Activated CD4-positive, alpha-beta T cell treated with anti-CD3 and anti-CD28 coated beads, Interleukin-2, amount 10 ng/mL, durations not matched to agents 24 days and 14 days (primary cell): Measurements from ENCODE around the gene JADE1. TPM values are rescaled to one million over a fixed set of nuclear protein-coding genes. Genes with fewer than 3 reads are reported as not detected.

Source experiments
- DNase-seq: peaks from one replicate; pipeline ENCODE4 v3.0.0; 2022
- H3K27ac Mint-ChIP-seq: one replicate; pipeline ENCODE4 v1.8.0; 2022; ENCODE audit warnings: mild to moderate bottlenecking, mixed read lengths
- H3K27me3 Mint-ChIP-seq: one replicate; pipeline ENCODE4 v1.8.0; 2022; ENCODE audit warnings: mixed read lengths
- H3K36me3 Mint-ChIP-seq: one replicate; pipeline ENCODE4 v1.8.0; 2022; ENCODE audit warnings: low read depth, mild to moderate bottlenecking, mixed read lengths
- H3K4me1 Mint-ChIP-seq: one replicate; pipeline ENCODE4 v1.8.0; 2021; ENCODE audit warnings: mixed read lengths
- H3K4me3 Mint-ChIP-seq: one replicate; pipeline ENCODE4 v1.8.0; 2022; ENCODE audit warnings: mild to moderate bottlenecking, moderate library complexity, mixed read lengths
- H3K9me3 Mint-ChIP-seq: one replicate; pipeline ENCODE4 v1.8.0; 2021; ENCODE audit warnings: mixed read lengths
- intact Hi-C: fragments of 100-400 bp; cut with micrococcal nuclease; formaldehyde crosslinking; loops from one replicate; pipeline ENCODE4 v1.15.1; 2023
- total RNA-seq: library from RNA; stranded (reverse); gene quantifications from 2 replicates; pipeline ENCODE4 v1.2.3, GENCODE V29; 2022

The JADE1 gene
- total RNA-seq, result 42.6 and 47.0 TPM in 2 replicates

- no peaks in the 10 kb centered on the region for H3K9me3 Mint-ChIP-seq
- peak within 1 kb of the TSS; percentile 94 for H3K4me3 Mint-ChIP-seq
- peaks cover 10% of the 10 kb centered on the region for H3K4me1 Mint-ChIP-seq
- intact Hi-C loops, result loop anchor here (1.0 to 5.0 kb wide), 7 partner anchors 237 to 1027 kb away; partner anchors contain the start of genes ABHD18, HSPA4L, MFSD8 and PLK4
- H3K27me3 Mint-ChIP-seq, result peaks cover 1% of the 10 kb centered on the region
- H3K27ac Mint-ChIP-seq, result peak within 1 kb of the TSS; percentile 99
- peaks cover 2% of the 10 kb centered on the region for H3K36me3 Mint-ChIP-seq
- DNase-seq, result peak; percentile 96
Observed at GRCh38 chr4:128809477-128810330, at the start of gene JADE1. Gene JADE1 (plus strand): TSS chr4:128809700. CDS start chr4:128831759, 22,059 bp downstream.

- Mint-ChIP-seq H3K9me3 (no peaks in the 10 kb centered on the region), H3K4me3 (no peak overlapping the region), H3K36me3 (no peaks in the 10 kb centered on the region), H3K27me3 (peaks cover 2% of the 10 kb centered on the region), H3K4me1 (peaks cover 2% of the 10 kb centered on the region), H3K27ac (no peak overlapping the region)
- intact Hi-C loops, result no loop called here
- no peak for DNase-seq
Observed at GRCh38 chr4:128766781-128767180, 42.7 kb upstream of the JADE1 start.

- Mint-ChIP-seq H3K27me3 (no peaks in the 10 kb centered on the region), H3K4me3 (no peak overlapping the region), H3K27ac (no peak overlapping the region), H3K36me3 (no peaks in the 10 kb centered on the region), H3K4me1 (peaks cover 2% of the 10 kb centered on the region), H3K9me3 (no peaks in the 10 kb centered on the region)
- no peak for DNase-seq
- intact Hi-C loops, result no loop called here
Observed at GRCh38 chr4:128768373-128768996, 41.0 kb upstream of the JADE1 start.

GRCh38 chr4:128769011-128769410, 40.5 kb upstream of the JADE1 start:
- no peak overlapping the region for H3K27ac Mint-ChIP-seq
- H3K4me3 Mint-ChIP-seq, result no peak overlapping the region
- no peak for DNase-seq
- no peaks in the 10 kb centered on the region for H3K36me3 Mint-ChIP-seq
- no peaks in the 10 kb centered on the region for H3K9me3 Mint-ChIP-seq
- H3K4me1 Mint-ChIP-seq, result peaks cover 2% of the 10 kb centered on the region
- intact Hi-C loops, result no loop called here
- H3K27me3 Mint-ChIP-seq, result no peaks in the 10 kb centered on the region

DNA sequence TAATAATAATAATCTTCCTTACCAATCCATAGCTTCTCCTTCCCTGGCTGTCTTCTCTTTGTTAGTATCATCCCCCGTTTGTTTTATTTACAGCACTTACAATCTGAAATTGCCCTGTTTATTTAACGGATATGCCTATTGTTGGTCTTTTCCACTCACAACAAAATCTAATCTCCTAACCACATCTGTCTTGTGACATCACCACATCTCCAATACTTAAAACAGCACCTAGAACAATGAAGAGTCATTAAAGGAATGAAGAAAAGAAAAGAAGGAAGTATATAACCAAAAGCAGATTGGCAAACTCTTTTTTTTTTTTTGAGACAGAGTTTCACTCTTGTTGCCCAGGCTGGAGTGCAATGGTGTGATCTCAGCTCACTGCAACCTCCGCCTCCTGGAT, 38.7 kb upstream of the JADE1 start:
- Mint-ChIP-seq H3K27ac (no peak overlapping the region), H3K4me3 (no peak overlapping the region), H3K36me3 (no peaks in the 10 kb centered on the region), H3K9me3 (no peaks in the 10 kb centered on the region), H3K27me3 (no peaks in the 10 kb centered on the region), H3K4me1 (peaks cover 2% of the 10 kb centered on the region)
- intact Hi-C loops, result no loop called here
- DNase-seq, result no peak

GRCh38 chr4:128775477-128775876, 34.0 kb upstream of the JADE1 start:
- H3K4me3 Mint-ChIP-seq, result no peak overlapping the region
- intact Hi-C loops, result no loop called here
- H3K4me1 Mint-ChIP-seq, result peaks cover 2% of the 10 kb centered on the region
- no peaks in the 10 kb centered on the region for H3K9me3 Mint-ChIP-seq
- no peaks in the 10 kb centered on the region for H3K27me3 Mint-ChIP-seq
- no peak overlapping the region for H3K27ac Mint-ChIP-seq
- no peaks in the 10 kb centered on the region for H3K36me3 Mint-ChIP-seq
- DNase-seq, result no peak

DNA sequence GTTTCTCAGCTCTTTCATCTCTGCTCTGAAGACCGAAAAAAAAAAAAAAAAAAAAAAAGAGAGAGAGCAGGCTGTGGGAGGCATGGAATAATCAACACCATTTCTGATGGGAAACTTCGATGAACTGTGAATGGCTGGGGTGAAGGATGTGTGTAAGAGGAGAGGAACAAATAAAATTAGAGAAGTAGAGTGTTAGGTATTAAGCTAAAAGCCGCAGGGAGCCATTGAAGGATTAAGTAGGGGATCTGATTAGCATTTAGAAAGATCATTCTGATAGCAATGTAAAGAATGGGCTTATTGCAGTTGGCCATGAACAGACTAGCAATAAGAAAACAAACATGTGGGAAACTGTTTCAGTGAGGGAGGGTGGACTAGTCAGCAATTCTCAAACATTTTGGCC, 33.6 kb upstream of the JADE1 start:
- no peaks in the 10 kb centered on the region for H3K9me3 Mint-ChIP-seq
- H3K4me3 Mint-ChIP-seq, result no peak overlapping the region
- H3K27me3 Mint-ChIP-seq, result no peaks in the 10 kb centered on the region
- intact Hi-C loops, result no loop called here
- DNase-seq, result no peak
- H3K27ac Mint-ChIP-seq, result no peak overlapping the region
- no peaks in the 10 kb centered on the region for H3K36me3 Mint-ChIP-seq
- H3K4me1 Mint-ChIP-seq, result no peaks in the 10 kb centered on the region

- Mint-ChIP-seq H3K9me3 (no peaks in the 10 kb centered on the region), H3K27me3 (no peaks in the 10 kb centered on the region), H3K4me1 (no peaks in the 10 kb centered on the region), H3K4me3 (no peak overlapping the region), H3K36me3 (no peaks in the 10 kb centered on the region), H3K27ac (no peak overlapping the region)
- no peak for DNase-seq
- intact Hi-C loops, result no loop called here
Observed at GRCh38 chr4:128776794-128777216, 32.7 kb upstream of the JADE1 start.

DNA sequence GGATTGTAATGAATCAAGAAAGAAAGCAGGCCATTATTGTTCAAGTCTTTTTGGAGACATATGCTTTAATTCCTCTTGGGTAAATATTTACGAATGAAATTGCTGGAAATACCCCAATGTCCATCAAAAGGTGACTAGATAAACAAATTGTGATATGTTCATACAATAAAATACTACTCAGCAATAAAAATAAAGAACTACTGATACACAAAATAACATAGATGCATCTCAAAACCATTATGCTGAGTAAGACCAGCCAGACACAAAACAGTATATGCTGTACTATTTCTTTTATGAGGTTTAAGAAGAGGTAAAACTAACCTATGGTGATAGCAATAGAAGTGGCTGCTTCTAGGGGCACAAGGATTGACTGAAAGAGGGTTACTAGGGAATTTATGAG, 28.8 kb upstream of the JADE1 start:
- H3K36me3 Mint-ChIP-seq, result no peaks in the 10 kb centered on the region
- no peaks in the 10 kb centered on the region for H3K9me3 Mint-ChIP-seq
- no peak overlapping the region for H3K27ac Mint-ChIP-seq
- DNase-seq, result no peak
- H3K4me1 Mint-ChIP-seq, result no peaks in the 10 kb centered on the region
- no peaks in the 10 kb centered on the region for H3K27me3 Mint-ChIP-seq
- intact Hi-C loops, result no loop called here
- no peak overlapping the region for H3K4me3 Mint-ChIP-seq

DNA sequence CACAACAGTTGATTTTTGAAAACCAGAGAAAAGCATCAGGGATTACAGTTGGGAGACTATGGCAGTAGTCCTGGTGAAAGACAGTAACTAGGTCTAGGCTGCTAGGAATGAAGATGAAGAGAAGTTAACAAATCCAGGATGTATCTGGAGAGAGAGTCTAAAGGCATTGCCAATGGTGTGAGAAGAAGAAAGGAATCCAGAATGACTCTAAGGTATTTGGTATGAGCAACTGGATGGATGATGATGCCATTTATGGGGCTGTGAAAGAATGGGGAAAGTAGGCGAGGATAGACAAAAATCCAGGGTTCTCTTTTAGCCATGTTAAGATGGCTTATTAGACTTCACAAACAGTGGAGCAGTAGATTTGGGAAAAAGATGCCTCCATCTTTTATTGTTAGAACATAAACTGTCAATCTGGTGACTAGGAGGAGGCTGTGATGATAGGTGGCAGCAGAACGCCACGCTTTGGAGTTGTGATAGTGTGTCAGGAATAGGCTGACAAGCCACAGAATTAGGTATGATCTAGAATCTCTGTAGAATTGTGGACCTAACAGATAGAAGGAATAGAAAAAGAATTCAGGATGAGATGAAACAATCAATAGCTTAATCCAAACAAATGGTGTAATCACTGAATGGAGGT, 27.3 kb upstream of the JADE1 start:
- intact Hi-C loops, result no loop called here
- H3K27me3 Mint-ChIP-seq, result no peaks in the 10 kb centered on the region
- no peaks in the 10 kb centered on the region for H3K9me3 Mint-ChIP-seq
- H3K4me1 Mint-ChIP-seq, result no peaks in the 10 kb centered on the region
- peak; percentile 79 for DNase-seq
- no peaks in the 10 kb centered on the region for H3K36me3 Mint-ChIP-seq
- H3K4me3 Mint-ChIP-seq, result no peak overlapping the region
- no peak overlapping the region for H3K27ac Mint-ChIP-seq

GRCh38 chr4:128782875-128783614, 26.5 kb upstream of the JADE1 start:
- intact Hi-C loops, result no loop called here
- no peak for DNase-seq
- Mint-ChIP-seq H3K27me3 (no peaks in the 10 kb centered on the region), H3K4me3 (no peak overlapping the region), H3K4me1 (no peaks in the 10 kb centered on the region), H3K27ac (no peak overlapping the region), H3K9me3 (no peaks in the 10 kb centered on the region), H3K36me3 (no peaks in the 10 kb centered on the region)

DNA sequence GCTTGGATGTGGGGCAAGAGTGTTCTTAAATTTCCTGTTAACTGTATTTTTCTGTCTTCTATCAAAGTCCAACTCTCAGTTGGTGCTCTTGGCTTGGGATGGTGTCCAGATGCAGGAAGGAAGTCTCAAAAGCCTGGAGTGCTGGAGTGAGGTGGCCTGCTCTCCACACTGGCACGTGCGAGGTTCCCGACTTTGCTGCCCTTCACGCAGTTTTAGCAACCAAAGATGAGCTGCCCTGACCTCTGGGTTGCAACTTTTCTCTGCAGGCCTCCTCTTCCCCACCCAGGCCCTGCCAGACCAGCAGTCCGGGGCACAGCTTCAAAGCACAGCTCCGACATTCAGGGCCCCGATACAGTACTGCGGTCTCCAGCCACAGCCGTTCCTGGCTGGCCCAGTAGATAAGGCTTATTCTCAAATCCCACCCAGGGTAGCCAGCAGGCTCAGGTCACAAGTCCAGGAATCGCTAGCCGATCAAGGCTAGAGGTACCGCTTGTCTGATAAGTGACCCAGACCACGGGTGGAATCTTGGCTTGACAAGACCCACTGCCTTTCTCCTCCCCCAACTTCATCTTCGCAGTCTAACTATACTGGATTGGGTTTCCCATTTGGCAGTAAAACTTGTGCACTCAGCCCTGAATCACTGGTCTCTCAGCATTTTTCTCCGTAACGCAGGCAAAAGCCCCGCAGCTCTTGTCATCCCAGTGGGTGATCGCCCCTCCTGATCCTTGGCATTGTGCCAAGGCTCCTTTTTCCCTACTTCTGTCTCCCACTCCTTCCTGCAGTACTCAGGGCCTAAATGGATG, 21.8 kb upstream of the JADE1 start:
- Mint-ChIP-seq H3K9me3 (no peaks in the 10 kb centered on the region), H3K36me3 (no peaks in the 10 kb centered on the region), H3K27ac (no peak overlapping the region), H3K4me1 (no peaks in the 10 kb centered on the region), H3K4me3 (no peak overlapping the region), H3K27me3 (peaks cover 2% of the 10 kb centered on the region)
- intact Hi-C loops, result no loop called here
- no peak for DNase-seq
